Parietal lobe (tissue), 1 donor: ENCODE measurements around the gene RINT1. TPM values are rescaled to one million over a fixed set of nuclear protein-coding genes. Genes with fewer than 3 reads are reported as not detected.

ENCODE experiments used
- total RNA-seq: library from RNA; depleted of rRNA; stranded (reverse); fragments of >200 nt; gene quantifications from one replicate; pipeline ENCODE4 v1.2.3, GENCODE V29; 2014

Gene RINT1
- 36.3 TPM for total RNA-seq

DNA sequence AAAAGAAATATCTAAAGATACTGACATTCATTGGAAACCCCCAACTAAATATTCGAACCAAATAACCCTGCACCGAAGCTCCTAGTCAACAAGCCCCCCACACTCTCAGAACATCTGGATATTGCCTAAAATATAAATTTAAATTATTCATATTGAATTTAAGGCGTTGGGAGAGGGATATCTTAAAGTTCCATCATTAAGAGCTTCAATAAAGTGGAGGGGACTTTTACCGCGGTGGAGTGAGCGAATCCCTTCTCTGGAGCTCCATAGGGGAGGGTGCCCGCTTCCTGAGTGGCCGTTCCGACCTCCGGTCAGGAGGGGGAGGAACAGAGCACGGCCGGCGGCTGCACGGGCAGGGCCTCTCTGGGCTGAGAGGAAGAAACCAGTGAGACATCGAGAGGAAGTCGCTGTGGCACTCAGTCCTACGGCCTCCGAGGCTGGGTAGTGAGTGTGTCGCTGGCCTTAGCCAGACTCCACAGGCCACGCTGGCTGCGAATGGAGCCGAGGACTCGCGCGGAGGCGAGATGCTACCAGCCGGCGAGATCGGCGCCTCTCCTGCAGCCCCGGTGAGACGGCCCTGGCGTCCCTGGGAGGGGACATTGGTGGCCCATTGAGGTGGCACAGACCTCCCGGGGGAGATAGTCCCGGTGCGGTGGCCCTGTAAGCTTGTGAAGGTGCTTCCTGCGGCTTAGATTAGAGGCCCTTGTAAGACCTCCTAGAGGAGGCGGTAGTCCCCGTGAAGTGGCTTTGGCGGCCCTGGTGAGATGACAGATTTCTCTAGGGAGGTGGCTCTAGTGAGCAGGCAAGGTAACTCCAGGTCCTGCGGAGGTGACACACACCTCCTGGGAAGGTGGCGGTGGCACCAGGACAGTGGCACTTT lies at the start of gene RINT1:
TSS of gene RINT1 (plus strand) at position 410 of the 880 bp plus-strand sequence. CDS start at position 525, 115 bp downstream.

DNA sequence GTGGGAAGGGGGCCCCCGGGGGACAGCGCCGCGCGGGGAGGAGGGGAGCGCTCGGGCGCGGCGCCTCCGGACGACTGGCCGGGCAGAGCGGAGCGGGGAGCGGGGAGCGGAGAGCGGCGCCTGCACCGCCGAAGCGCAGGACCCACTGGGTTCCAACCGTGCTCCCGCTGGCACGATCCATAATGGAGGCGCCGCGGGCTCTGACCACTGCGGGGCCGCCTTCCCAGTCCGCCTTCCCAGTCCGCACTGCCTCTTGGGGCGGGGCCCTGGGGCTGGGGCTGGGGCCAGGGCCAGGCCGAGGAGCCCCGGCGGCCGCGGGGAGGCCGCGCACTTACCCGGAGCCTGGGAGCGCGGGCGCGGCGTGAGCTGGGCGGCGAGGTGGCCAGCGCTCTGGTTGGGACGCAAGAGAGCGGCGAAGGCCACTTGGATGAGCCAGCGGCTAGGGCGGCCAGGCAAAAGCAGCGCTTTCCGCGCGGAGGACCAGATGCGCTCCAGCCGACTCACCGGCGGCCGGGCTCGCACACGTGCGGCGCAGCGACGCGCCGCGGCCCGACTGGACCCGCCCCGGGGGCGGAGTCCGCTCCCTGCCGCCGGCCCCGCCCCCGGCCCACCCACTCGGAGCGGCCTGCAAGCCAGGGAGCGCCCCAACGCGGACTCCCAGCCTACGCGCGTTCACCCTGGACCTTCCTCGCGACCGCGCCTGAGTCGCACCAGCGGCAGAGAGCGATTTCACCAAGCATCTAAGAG lies 10.1 kb upstream of the RINT1 start, which contains the start of gene PUS7:
TSS of gene PUS7 (minus strand) at position 555 of the 747 bp plus-strand sequence. CDS start 13,759 bp downstream, outside the sequence.

GRCh38 chr7:105581066-105581811 lies 49.2 kb downstream of the RINT1 start, which contains the start of gene EFCAB10:
EFCAB10 (minus strand) TSS chr7:105581493; CDS start chr7:105581463, 30 bp downstream.

Other genes with a start within 250 kb of the RINT1 start
- 293 TPM for gene SRPK2, start 143.3 kb upstream of the RINT1 start, total RNA-seq
- 27.5 TPM for gene PUS7, start 9.9 kb upstream of the RINT1 start, total RNA-seq
- gene EFCAB10, start 49.3 kb downstream of the RINT1 start, total RNA-seq = 2.2 TPM